ENCODE measurements around the gene HEXD. TPM values are rescaled to one million over a fixed set of nuclear protein-coding genes. Genes with fewer than 3 reads are reported as not detected.
"Not testable (repeated sequence)": the region's sequence is repeated elsewhere in the genome, so short reads cannot be mapped to it uniquely, and the experiment has no call there.

HEXD gene
- total and polyA plus RNA-seq, 4 experiments from 2014 or later, result 12.6 to 113 (median 60.2) TPM

GRCh38 chr17:82453151-82453550 lies 35.0 kb downstream of the HEXD start:
- H3K9me3 Mint-ChIP-seq; H3K36me3 ChIP-seq (ENCODE audit: insufficient read depth, low read length); H3K9me3 ChIP-seq (ENCODE audit: control insufficient read depth in 1 of 2, low read length in 2 of 2); H3K27me3 ChIP-seq (ENCODE audit: insufficient read depth, low read length); DNase-seq; H3K4me3 ChIP-seq (ENCODE audit: low read length in 2 of 2); H3K4me3 Mint-ChIP-seq; H3K27me3 Mint-ChIP-seq; H3K27ac ChIP-seq (ENCODE audit: low read depth, low read length); CTCF ChIA-PET (ENCODE audit: partially characterized antibody): not testable (repeated sequence)
- peaks cover 40% of the 10 kb centered on the region for H3K4me1 ChIP-seq (ENCODE audit: insufficient read depth, low read length)
- POLR2A ChIA-PET (ENCODE audit: partially characterized antibody), result interaction anchor here (1.5 kb wide), 1 partner anchor 66 kb away, joined by 6 read pairs; the partner anchor contains the start of gene FOXK2
- H3K4me1 Mint-ChIP-seq, result peaks cover 27 to 47% (median 37%) of the 10 kb centered on the region in 4 donors
- intact Hi-C loops (cut with micrococcal nuclease), result loop anchor here (5.0 kb wide), 1 partner anchor 299 kb away; the partner anchor contains the start of gene TBCD
- H3K36me3 Mint-ChIP-seq, result peaks cover 0 to 17% of the 10 kb centered on the region in 2 donors
- H3K27ac Mint-ChIP-seq, result peak overlapping the region in 1 of 7 donors; percentile 8

GRCh38 chr17:82453706-82454105 lies 35.6 kb downstream of the HEXD start:
- peaks cover 27 to 46% (median 37%) of the 10 kb centered on the region in 4 donors for H3K4me1 Mint-ChIP-seq
- CTCF ChIA-PET (ENCODE audit: partially characterized antibody); H3K27ac ChIP-seq (ENCODE audit: low read depth, low read length); H3K9me3 Mint-ChIP-seq; H3K27me3 Mint-ChIP-seq; POLR2A ChIA-PET (ENCODE audit: partially characterized antibody); H3K27ac Mint-ChIP-seq; H3K4me3 Mint-ChIP-seq; H3K9me3 ChIP-seq (ENCODE audit: control insufficient read depth in 1 of 2, low read length in 2 of 2); DNase-seq; H3K27me3 ChIP-seq (ENCODE audit: insufficient read depth, low read length); H3K4me3 ChIP-seq (ENCODE audit: low read length in 2 of 2); H3K36me3 ChIP-seq (ENCODE audit: insufficient read depth, low read length): not testable (repeated sequence)
- H3K4me1 ChIP-seq (ENCODE audit: insufficient read depth, low read length), result peaks cover 37% of the 10 kb centered on the region
- peaks cover 0 to 17% of the 10 kb centered on the region in 2 donors for H3K36me3 Mint-ChIP-seq
- intact Hi-C loops (cut with micrococcal nuclease), result loop anchor here (5.0 kb wide), 1 partner anchor 299 kb away; the partner anchor contains the start of gene TBCD

- ChIA-PET POLR2A (ENCODE audit: partially characterized antibody) (interaction anchor here (1.1 to 2.5 kb wide), 12 partner anchors 8 to 164 kb away, joined by 3 to 50 read pairs (median 6); partner anchors contain the start of genes FOXK2 and OGFOD3), CTCF (ENCODE audit: partially characterized antibody) (interaction anchor here (0.8 kb wide), 2 partner anchors 38 to 40 kb away, joined by 3 to 4 read pairs; no protein-coding TSS in a partner anchor)
- H3K27me3 Mint-ChIP-seq, result no peaks in the 10 kb centered on the region
- H3K27me3 ChIP-seq (ENCODE audit: insufficient read depth, low read length), result no peaks in the 10 kb centered on the region
- peak overlapping the region; percentile 94 for H3K27ac ChIP-seq (ENCODE audit: low read depth, low read length)
- H3K27ac Mint-ChIP-seq, result peak overlapping the region; percentile 94 to 100 (median 97)
- peaks cover 10 to 19% of the 10 kb centered on the region in 2 donors for H3K36me3 Mint-ChIP-seq
- no peaks in the 10 kb centered on the region for H3K9me3 Mint-ChIP-seq
- intact Hi-C loops (cut with micrococcal nuclease), result no loop called here
- peaks cover 25% of the 10 kb centered on the region for H3K4me1 ChIP-seq (ENCODE audit: insufficient read depth, low read length)
- H3K36me3 ChIP-seq (ENCODE audit: insufficient read depth, low read length), result peaks cover 9% of the 10 kb centered on the region
- peak overlapping the region; percentile 81 to 96 (median 87) for H3K4me3 Mint-ChIP-seq
- H3K9me3 ChIP-seq (ENCODE audit: control insufficient read depth in 1 of 2, low read length in 2 of 2), result no peaks in the 10 kb centered on the region
- peaks cover 17 to 35% (median 26%) of the 10 kb centered on the region in 4 donors for H3K4me1 Mint-ChIP-seq
- DNase-seq, result no peak
- peak overlapping the region in 1 of 2 donors; percentile 59 for H3K4me3 ChIP-seq (ENCODE audit: low read length in 2 of 2)
Observed at GRCh38 chr17:82457073-82457928, 39.2 kb downstream of the HEXD start.

- H3K27me3 Mint-ChIP-seq, result no peaks in the 10 kb centered on the region
- Histone ChIP-seq H3K27ac (ENCODE audit: low read depth, low read length) (peak overlapping the region; percentile 94), H3K4me3 (ENCODE audit: low read length in 2 of 2) (peak overlapping the region in 1 of 2 donors; percentile 59), H3K27me3 (ENCODE audit: insufficient read depth, low read length) (no peaks in the 10 kb centered on the region), H3K9me3 (ENCODE audit: control insufficient read depth in 1 of 2, low read length in 2 of 2) (no peaks in the 10 kb centered on the region), H3K4me1 (ENCODE audit: insufficient read depth, low read length) (peaks cover 31% of the 10 kb centered on the region), H3K36me3 (ENCODE audit: insufficient read depth, low read length) (peaks cover 15% of the 10 kb centered on the region)
- H3K27ac Mint-ChIP-seq, result peak overlapping the region; percentile 94 to 100 (median 97)
- peaks cover 19 to 36% (median 26%) of the 10 kb centered on the region in 4 donors for H3K4me1 Mint-ChIP-seq
- ChIA-PET POLR2A (ENCODE audit: partially characterized antibody) (interaction anchor here (0.8 to 2.5 kb wide), 13 partner anchors 9 to 165 kb away, joined by 3 to 50 read pairs (median 6); partner anchors contain the start of genes FOXK2 and OGFOD3), CTCF (ENCODE audit: partially characterized antibody) (no interaction called here)
- intact Hi-C loops (cut with micrococcal nuclease), result loop anchor here (1.0 kb wide), 4 partner anchors 8 to 61 kb away; partner anchors contain the start of genes CYBC1, FOXK2, HEXD and OGFOD3
- H3K9me3 Mint-ChIP-seq, result no peaks in the 10 kb centered on the region
- no peak for DNase-seq
- peak overlapping the region; percentile 81 to 96 (median 87) for H3K4me3 Mint-ChIP-seq
- H3K36me3 Mint-ChIP-seq, result peaks cover 14 to 24% of the 10 kb centered on the region in 2 donors
Observed at GRCh38 chr17:82457929-82458178, 39.7 kb downstream of the HEXD start.

GRCh38 chr17:82458179-82458884 lies 40.2 kb downstream of the HEXD start, which contains the start of gene NARF:
NARF (plus strand) TSS chr17:82458741; CDS start chr17:82458804, 63 bp downstream.
- Mint-ChIP-seq H3K36me3 (peaks cover 14 to 29% of the 10 kb centered on the region in 2 donors), H3K27ac (peak within 1 kb of the TSS; percentile 94 to 100 (median 97)), H3K9me3 (peaks cover 0 to under 1% (median 0%) of the 10 kb centered on the region in 8 donors), H3K27me3 (no peaks in the 10 kb centered on the region), H3K4me3 (peak within 1 kb of the TSS; percentile 84 to 96 (median 92)), H3K4me1 (peaks cover 19 to 36% (median 26%) of the 10 kb centered on the region in 4 donors)
- Histone ChIP-seq H3K9me3 (ENCODE audit: control insufficient read depth in 1 of 2, low read length in 2 of 2) (no peaks in the 10 kb centered on the region), H3K27me3 (ENCODE audit: insufficient read depth, low read length) (no peaks in the 10 kb centered on the region), H3K4me3 (ENCODE audit: low read length in 2 of 2) (peak within 1 kb of the TSS; percentile 29 to 59), H3K27ac (ENCODE audit: low read depth, low read length) (peak within 1 kb of the TSS; percentile 94), H3K4me1 (ENCODE audit: insufficient read depth, low read length) (peaks cover 31% of the 10 kb centered on the region), H3K36me3 (ENCODE audit: insufficient read depth, low read length) (peaks cover 19% of the 10 kb centered on the region)
- intact Hi-C loops (cut with micrococcal nuclease), result loop anchor here (1.0 kb wide), 4 partner anchors 8 to 61 kb away; partner anchors contain the start of genes CYBC1, FOXK2, HEXD and OGFOD3
- CTCF ChIA-PET (ENCODE audit: partially characterized antibody), result no interaction called here
- peak; percentile 95 to 97 (median 97) for DNase-seq
- POLR2A ChIA-PET (ENCODE audit: partially characterized antibody), result interaction anchor here (0.8 to 2.5 kb wide), 13 partner anchors 9 to 165 kb away, joined by 3 to 50 read pairs (median 6); partner anchors contain the start of genes FOXK2 and OGFOD3

GRCh38 chr17:82458885-82459424 lies 40.8 kb downstream of the HEXD start:
- peak in 4 of 5 donors; percentile 9 to 51 (median 40) for DNase-seq
- Mint-ChIP-seq H3K27ac (peak overlapping the region; percentile 64 to 95 (median 91)), H3K4me3 (peak overlapping the region; percentile 84 to 96 (median 92)), H3K27me3 (no peaks in the 10 kb centered on the region), H3K36me3 (peaks cover 16 to 35% of the 10 kb centered on the region in 2 donors), H3K9me3 (peaks cover 0 to 2% (median 0%) of the 10 kb centered on the region in 8 donors), H3K4me1 (peaks cover 19 to 36% (median 26%) of the 10 kb centered on the region in 4 donors)
- Histone ChIP-seq H3K4me1 (ENCODE audit: insufficient read depth, low read length) (peaks cover 31% of the 10 kb centered on the region), H3K27me3 (ENCODE audit: insufficient read depth, low read length) (no peaks in the 10 kb centered on the region), H3K36me3 (ENCODE audit: insufficient read depth, low read length) (peaks cover 26% of the 10 kb centered on the region), H3K9me3 (ENCODE audit: control insufficient read depth in 1 of 2, low read length in 2 of 2) (no peaks in the 10 kb centered on the region), H3K27ac (ENCODE audit: low read depth, low read length) (peak overlapping the region; percentile 94), H3K4me3 (ENCODE audit: low read length in 2 of 2) (peak overlapping the region; percentile 29 to 59)
- POLR2A ChIA-PET (ENCODE audit: partially characterized antibody), result interaction anchor here (0.8 to 2.5 kb wide), 11 partner anchors 10 to 161 kb away, joined by 3 to 50 read pairs (median 6); partner anchors contain the start of genes FOXK2 and OGFOD3
- intact Hi-C loops (cut with micrococcal nuclease), result loop anchor here (1.0 kb wide), 4 partner anchors 9 to 60 kb away; partner anchors contain the start of genes CYBC1, FOXK2, HEXD and OGFOD3
- CTCF ChIA-PET (ENCODE audit: partially characterized antibody), result no interaction called here

Data from CD4-positive, alpha-beta memory T cell (primary cell).